HG03280 (cell line): Measurements from ENCODE around the gene SEPTIN1.
A peak's percentile ranks its signal among the peaks of the same experiment; 100 is the strongest.
"Not testable (repeated sequence)": the region's sequence is repeated elsewhere in the genome, so short reads cannot be mapped to it uniquely, and the experiment has no call there.

Experiments used
- ATAC-seq: cut with Tn5 transposase; IDR thresholded peaks from one replicate; pipeline ENCODE4 v1.9.1; 2021; ENCODE audit warnings: mild to moderate bottlenecking, moderate library complexity; ENCODE audit not compliant: unreplicated experiment

The SEPTIN1 gene

GRCh38 chr16:30346286-30346685 is 36.1 kb downstream of the SEPTIN1 start:
- ATAC-seq: no peak

- ATAC-seq: not testable (repeated sequence)
Observed at GRCh38 chr16:30343491-30343820, 38.9 kb downstream of the SEPTIN1 start.

GRCh38 chr16:30342751-30343490 is 39.4 kb downstream of the SEPTIN1 start:
- ATAC-seq: no peak

GRCh38 chr16:30341971-30342370 is 40.4 kb downstream of the SEPTIN1 start:
- not testable (repeated sequence) for ATAC-seq

- ATAC-seq: no peak
Observed at GRCh38 chr16:30340621-30341020, 41.7 kb downstream of the SEPTIN1 start.

- ATAC-seq: not testable (repeated sequence)
Observed at GRCh38 chr16:30338715-30339114, 43.6 kb downstream of the SEPTIN1 start.

GRCh38 chr16:30337964-30338357 is 44.4 kb downstream of the SEPTIN1 start:
- ATAC-seq: not testable (repeated sequence)

GRCh38 chr16:30335598-30336474 is 46.5 kb downstream of the SEPTIN1 start:
- peak; percentile 7 for ATAC-seq

GRCh38 chr16:30335028-30335597 is 47.2 kb downstream of the SEPTIN1 start:
- ATAC-seq: peak; percentile 81

GRCh38 chr16:30334473-30334989 is 47.8 kb downstream of the SEPTIN1 start:
- peak; percentile 84 for ATAC-seq
